Loucy (cell line): ENCODE measurements around the gene MARCHF2.

Experiments
- H2AFZ ChIP-seq: fragments of 200-600 bp; sonication (generic); 2 replicates; pipeline ENCODE4 v1.6.0; 2016; ENCODE audit warnings: antibody characterized with exemption, mild to moderate bottlenecking, low read length, moderate library complexity
- H3F3A ChIP-seq: fragments of 200-600 bp; 2 replicates; pipeline ENCODE4 v1.6.0; 2016; ENCODE audit warnings: antibody characterized with exemption, low read depth, mild to moderate bottlenecking
- H3K27me3 ChIP-seq: fragments of 200-600 bp; sonication (generic); 2 replicates; pipeline ENCODE4 v1.6.1; 2014; ENCODE audit warnings: low read length, mild to moderate bottlenecking; ENCODE audit not compliant: insufficient read depth, poor library complexity, severe bottlenecking
- H3K36me3 ChIP-seq: fragments of 200-600 bp; sonication (generic); 2 replicates; pipeline ENCODE4 v1.6.1; 2016; ENCODE audit warnings: low read length; ENCODE audit not compliant: insufficient read depth
- H3K4me1 ChIP-seq: fragments of 200-600 bp; sonication (generic); 2 replicates; pipeline ENCODE4 v1.5.1; 2014; ENCODE audit warnings: low read length, mild to moderate bottlenecking; ENCODE audit not compliant: insufficient read depth, poor library complexity, severe bottlenecking
- H3K4me2 ChIP-seq: fragments of 200-600 bp; sonication (generic); 2 replicates; pipeline ENCODE4 v1.6.0; 2014; ENCODE audit warnings: antibody characterized with exemption, low read length, low read depth, mild to moderate bottlenecking; ENCODE audit not compliant: poor library complexity, severe bottlenecking
- H3K4me3 ChIP-seq: fragments of 200-600 bp; sonication (generic); 2 replicates; pipeline ENCODE4 v1.5.1; 2014; ENCODE audit warnings: low read length, mild to moderate bottlenecking, mixed read lengths; ENCODE audit not compliant: poor library complexity, severe bottlenecking
- H3K79me2 ChIP-seq: fragments of 200-600 bp; sonication (generic); 2 replicates; pipeline ENCODE4 v1.6.1; 2014; ENCODE audit warnings: low read length; ENCODE audit not compliant: insufficient read depth
- H3K9ac ChIP-seq: fragments of 200-600 bp; sonication (generic); 2 replicates; pipeline ENCODE4 v1.6.0; 2014; ENCODE audit warnings: mild to moderate bottlenecking, low read depth, low read length, moderate library complexity; ENCODE audit not compliant: poor library complexity, severe bottlenecking
- H3K9me2 ChIP-seq: fragments of 200-600 bp; sonication (generic); replicated peaks from 2 replicates; pipeline ENCODE4 v1.6.1; 2016; ENCODE audit warnings: low read depth, low read length, mixed read lengths
- H3K9me3 ChIP-seq: fragments of 200-600 bp; sonication (generic); 2 replicates; pipeline ENCODE4 v1.6.1; 2014; ENCODE audit warnings: mild to moderate bottlenecking, antibody characterized with exemption, low read length, low read depth; ENCODE audit not compliant: insufficient read depth
- H4K20me1 ChIP-seq: fragments of 200-600 bp; sonication (generic); 2 replicates; pipeline ENCODE4 v1.6.0; 2014; ENCODE audit warnings: antibody characterized with exemption, low read length, mild to moderate bottlenecking; ENCODE audit not compliant: insufficient read depth, poor library complexity, severe bottlenecking
- EZH2phosphoT487 ChIP-seq: fragments of 200-600 bp; IDR thresholded peaks from 2 replicates; pipeline ENCODE4 v1.6.1; 2018; ENCODE audit warnings: antibody characterized with exemption, mild to moderate bottlenecking, moderate library complexity, borderline replicate concordance
- TF ChIP-seq, protein P1 (sequence below): fragments of 200-600 bp; sonication (generic); conservative IDR thresholded peaks from 2 replicates; pipeline ENCODE4 v1.5.1; 2014; ENCODE audit warnings: mild to moderate bottlenecking, antibody characterized with exemption, low read length

The MARCHF2 gene

DNA sequence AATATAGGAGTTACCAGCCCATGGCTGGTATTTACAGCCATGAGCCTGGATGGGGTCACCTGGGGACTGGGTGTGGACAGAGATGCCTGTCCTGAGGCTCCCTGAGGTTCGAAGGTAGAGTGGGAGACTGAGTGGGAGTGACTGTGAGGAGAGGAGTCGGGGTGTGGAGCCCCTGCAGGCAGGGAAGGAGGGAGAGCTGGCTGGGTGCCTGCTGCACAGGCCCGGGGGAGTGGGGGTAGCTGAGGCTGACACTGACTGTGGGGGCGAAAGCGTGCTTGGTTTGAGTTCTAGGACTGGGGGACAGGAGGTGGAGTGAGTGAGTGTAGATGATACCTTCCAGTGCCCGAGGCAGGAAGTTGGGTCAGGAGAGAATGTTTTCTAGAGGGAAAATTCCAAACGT lies 15.8 kb upstream of the MARCHF2 start:
- Histone ChIP-seq H3K4me2 (peak overlapping the region; percentile 46), H3K9ac (peak overlapping the region; percentile 40), H4K20me1 (peaks cover 46% of the 10 kb centered on the region)

DNA sequence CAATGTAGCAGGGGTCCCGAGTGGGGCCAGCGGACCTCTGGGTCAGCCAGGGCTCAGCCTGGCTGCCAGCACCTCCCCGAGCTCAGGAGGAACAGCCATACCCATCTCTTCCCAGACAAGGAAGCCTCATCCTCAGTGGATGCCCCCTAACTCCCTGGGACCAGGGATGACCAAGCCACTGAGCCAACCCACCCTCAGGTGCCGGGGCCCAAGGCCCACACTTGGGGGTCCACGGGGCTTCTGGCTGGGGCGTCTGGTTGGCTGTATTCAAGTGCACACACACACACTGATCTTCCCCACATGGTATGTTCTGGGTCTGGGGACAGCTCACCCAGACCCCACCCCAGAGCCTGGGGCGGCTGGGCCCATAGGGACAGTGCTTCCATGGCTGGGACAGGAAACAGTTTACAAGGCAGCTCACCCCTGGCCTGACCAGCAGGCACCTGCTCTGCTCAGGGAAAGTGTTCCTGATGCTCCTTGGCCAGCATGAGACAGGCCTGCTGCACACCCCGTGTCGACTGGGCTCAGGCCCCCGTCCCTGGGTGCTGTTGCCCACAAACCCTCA lies 15.3 kb upstream of the MARCHF2 start:
- H3F3A ChIP-seq: no peaks in the 10 kb centered on the region
- no peaks in the 10 kb centered on the region for H3K9me3 ChIP-seq
- H3K9me2 ChIP-seq: no peaks in the 10 kb centered on the region
- H3K36me3 ChIP-seq: peaks cover 21% of the 10 kb centered on the region; the same call in 1 of the 2 replicates
- H3K79me2 ChIP-seq: peaks cover 67% of the 10 kb centered on the region
- no peaks in the 10 kb centered on the region for H3K27me3 ChIP-seq
- TF ChIP-seq, protein P1, sequence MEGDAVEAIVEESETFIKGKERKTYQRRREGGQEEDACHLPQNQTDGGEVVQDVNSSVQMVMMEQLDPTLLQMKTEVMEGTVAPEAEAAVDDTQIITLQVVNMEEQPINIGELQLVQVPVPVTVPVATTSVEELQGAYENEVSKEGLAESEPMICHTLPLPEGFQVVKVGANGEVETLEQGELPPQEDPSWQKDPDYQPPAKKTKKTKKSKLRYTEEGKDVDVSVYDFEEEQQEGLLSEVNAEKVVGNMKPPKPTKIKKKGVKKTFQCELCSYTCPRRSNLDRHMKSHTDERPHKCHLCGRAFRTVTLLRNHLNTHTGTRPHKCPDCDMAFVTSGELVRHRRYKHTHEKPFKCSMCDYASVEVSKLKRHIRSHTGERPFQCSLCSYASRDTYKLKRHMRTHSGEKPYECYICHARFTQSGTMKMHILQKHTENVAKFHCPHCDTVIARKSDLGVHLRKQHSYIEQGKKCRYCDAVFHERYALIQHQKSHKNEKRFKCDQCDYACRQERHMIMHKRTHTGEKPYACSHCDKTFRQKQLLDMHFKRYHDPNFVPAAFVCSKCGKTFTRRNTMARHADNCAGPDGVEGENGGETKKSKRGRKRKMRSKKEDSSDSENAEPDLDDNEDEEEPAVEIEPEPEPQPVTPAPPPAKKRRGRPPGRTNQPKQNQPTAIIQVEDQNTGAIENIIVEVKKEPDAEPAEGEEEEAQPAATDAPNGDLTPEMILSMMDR: no peak
- TF ChIP-seq EZH2phosphoT487: no peak
- H3K4me1 ChIP-seq: peaks cover 11% of the 10 kb centered on the region
- H3K4me2 ChIP-seq: no peak overlapping the region
- H3K9ac ChIP-seq: no peak overlapping the region
- no peak overlapping the region for H3K4me3 ChIP-seq
- H2AFZ ChIP-seq: no peak overlapping the region
- peaks cover 43% of the 10 kb centered on the region for H4K20me1 ChIP-seq

More for the DNA sequence above, 15.8 kb upstream of the MARCHF2 start:
- no peaks in the 10 kb centered on the region for H3K27me3 ChIP-seq
- no peaks in the 10 kb centered on the region for H3K9me2 ChIP-seq
- no peak overlapping the region for H2AFZ ChIP-seq
- peaks cover 16% of the 10 kb centered on the region; the same call in 1 of the 2 replicates for H3K36me3 ChIP-seq
- no peaks in the 10 kb centered on the region for H3F3A ChIP-seq
- H3K79me2 ChIP-seq: peaks cover 72% of the 10 kb centered on the region
- peaks cover 12% of the 10 kb centered on the region for H3K4me1 ChIP-seq
- H3K9me3 ChIP-seq: no peaks in the 10 kb centered on the region
- TF ChIP-seq, protein P1: no peak
- no peak for TF ChIP-seq EZH2phosphoT487
- H3K4me3 ChIP-seq: peak overlapping the region; percentile 31

DNA sequence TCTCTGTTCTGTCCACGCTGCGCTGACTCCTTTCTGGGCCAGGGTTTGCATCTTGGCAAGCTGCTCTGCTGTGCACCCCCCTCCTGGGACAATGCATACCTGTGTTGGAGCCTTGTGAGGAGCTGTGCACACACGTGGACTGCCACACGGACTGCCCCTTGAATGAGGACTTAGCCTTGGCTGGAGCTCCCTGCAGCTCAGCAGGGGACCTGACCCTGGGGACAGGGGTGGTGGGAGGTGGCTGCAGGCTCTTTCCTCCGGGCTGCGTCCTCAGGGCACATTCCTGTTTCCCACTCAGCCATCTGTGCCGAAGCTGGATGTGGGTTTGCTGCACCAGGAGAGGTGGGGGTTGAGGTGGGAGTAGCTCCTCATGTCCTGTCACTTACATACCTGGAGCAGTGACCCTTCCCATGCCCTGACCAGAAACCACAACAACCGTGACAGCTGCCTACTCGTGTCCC lies 14.8 kb upstream of the MARCHF2 start:
- peaks cover 62% of the 10 kb centered on the region for H3K79me2 ChIP-seq
- no peak overlapping the region for H2AFZ ChIP-seq
- H3K4me2 ChIP-seq: no peak overlapping the region
- H3K9me2 ChIP-seq: no peaks in the 10 kb centered on the region
- H3K9me3 ChIP-seq: no peaks in the 10 kb centered on the region
- H3K4me1 ChIP-seq: peaks cover 7% of the 10 kb centered on the region
- peaks cover 26% of the 10 kb centered on the region; the same call in 1 of the 2 replicates for H3K36me3 ChIP-seq
- no peaks in the 10 kb centered on the region for H3K27me3 ChIP-seq
- H3F3A ChIP-seq: no peaks in the 10 kb centered on the region
- no peak overlapping the region for H3K9ac ChIP-seq
- TF ChIP-seq, protein P1: no peak
- TF ChIP-seq EZH2phosphoT487: no peak
- no peak overlapping the region for H3K4me3 ChIP-seq
- H4K20me1 ChIP-seq: peaks cover 38% of the 10 kb centered on the region
